Uterus (tissue), 2 donors: ENCODE measurements around the gene GSX2.

Experiments
- CTCF ChIP-seq, 4 experiments: fragments of 200-600 bp in 2 of 4; fragments of 450-650 bp in 2 of 4; sonication (generic) in 2 of 4; IDR thresholded peaks; one replicate each; pipeline ENCODE4 v1.5.1; 2016 to 2019; ENCODE audit warnings: antibody characterized with exemption in 4 of 4, mild to moderate bottlenecking in 2 of 4, moderate library complexity in 1 of 4
- POLR2A ChIP-seq, 2 donors: fragments of 450-650 bp; IDR thresholded peaks; one replicate each; pipeline ENCODE4 v1.6.1; 2016; ENCODE audit warnings: antibody characterized with exemption in 2 of 2, mild to moderate bottlenecking in 1 of 2, moderate library complexity in 1 of 2

- no peak for TF ChIP-seq CTCF (IDR thresholded peaks at IDR 0.05)
- TF ChIP-seq POLR2A (IDR thresholded peaks at IDR 0.05), result no peak
Observed at GRCh38 chr4:54149323-54149722, 49.4 kb downstream of the GSX2 start.
